ENCODE results near the gene LILRA1.
"Not testable (repeated sequence)": the region's sequence is repeated elsewhere in the genome, so short reads cannot be mapped to it uniquely, and the experiment has no call there.

Gene LILRA1

DNA sequence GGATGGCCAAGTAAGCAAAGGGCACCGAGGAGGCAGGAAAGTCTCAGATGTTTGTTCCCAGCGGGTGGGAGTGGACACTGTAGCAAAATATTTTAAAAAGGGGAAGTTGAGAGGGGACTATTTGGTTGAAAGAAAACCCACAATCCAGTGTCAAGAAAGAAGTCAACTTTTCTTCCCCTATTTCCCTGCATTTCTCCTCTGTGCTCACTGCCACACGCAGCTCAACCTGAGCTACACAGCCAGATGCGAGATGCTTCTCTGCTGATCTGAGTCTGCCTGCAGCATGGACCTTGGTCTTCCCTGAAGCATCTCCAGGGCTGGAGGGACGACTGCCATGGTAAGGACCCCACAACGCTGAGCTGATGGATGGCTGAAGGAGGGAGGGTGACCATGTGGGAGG lies at the start of gene LILRA1:
Gene LILRA1 (plus strand): TSS at position 188 of the 400 bp plus-strand sequence. CDS start 613 bp downstream, outside the sequence.
- DNase-seq = peak; percentile 38

DNA sequence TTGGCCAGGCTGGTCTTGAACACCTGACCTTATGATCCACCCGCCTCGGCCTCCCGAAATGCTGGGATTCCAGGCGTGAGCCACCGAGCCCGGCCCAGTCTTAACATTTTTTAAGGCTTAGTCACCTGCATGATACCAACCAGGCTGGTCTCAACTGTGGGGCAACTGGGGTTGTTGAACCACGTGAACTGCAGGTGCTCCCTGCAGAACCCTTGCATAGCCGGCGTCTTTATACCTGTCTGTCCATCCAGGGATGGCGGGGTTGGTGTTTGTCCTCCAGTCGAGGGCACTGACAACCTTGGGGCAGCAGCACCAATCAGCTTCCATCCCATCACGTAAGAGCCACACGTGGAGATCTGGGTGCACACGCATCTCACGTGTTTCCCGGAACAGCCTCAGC lies 44.6 kb upstream of the LILRA1 start:
- DNase-seq = no peak

DNA sequence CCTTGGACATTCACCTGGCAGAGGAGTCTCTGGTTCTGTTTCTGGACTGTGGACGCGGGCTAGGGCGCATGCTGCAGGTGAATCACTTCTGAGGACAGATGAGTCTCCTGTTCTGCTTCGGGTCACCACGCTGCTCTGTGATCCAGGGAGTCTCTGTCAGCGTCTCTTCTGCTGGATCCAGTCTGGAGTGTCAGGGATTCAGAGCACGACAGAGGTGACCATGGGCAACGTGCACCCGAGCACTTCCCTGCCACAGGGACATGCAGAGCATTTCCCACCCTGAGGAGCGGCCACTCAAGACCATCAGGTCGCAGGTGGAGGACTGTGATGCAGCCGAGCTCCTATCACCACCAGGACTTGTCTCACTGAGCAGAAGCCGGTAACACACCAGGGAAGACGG lies 44.2 kb upstream of the LILRA1 start:
- no peak for DNase-seq

- no peak for DNase-seq
Measured at GRCh38 chr19:54551293-54551692, 42.1 kb upstream of the LILRA1 start.

DNA sequence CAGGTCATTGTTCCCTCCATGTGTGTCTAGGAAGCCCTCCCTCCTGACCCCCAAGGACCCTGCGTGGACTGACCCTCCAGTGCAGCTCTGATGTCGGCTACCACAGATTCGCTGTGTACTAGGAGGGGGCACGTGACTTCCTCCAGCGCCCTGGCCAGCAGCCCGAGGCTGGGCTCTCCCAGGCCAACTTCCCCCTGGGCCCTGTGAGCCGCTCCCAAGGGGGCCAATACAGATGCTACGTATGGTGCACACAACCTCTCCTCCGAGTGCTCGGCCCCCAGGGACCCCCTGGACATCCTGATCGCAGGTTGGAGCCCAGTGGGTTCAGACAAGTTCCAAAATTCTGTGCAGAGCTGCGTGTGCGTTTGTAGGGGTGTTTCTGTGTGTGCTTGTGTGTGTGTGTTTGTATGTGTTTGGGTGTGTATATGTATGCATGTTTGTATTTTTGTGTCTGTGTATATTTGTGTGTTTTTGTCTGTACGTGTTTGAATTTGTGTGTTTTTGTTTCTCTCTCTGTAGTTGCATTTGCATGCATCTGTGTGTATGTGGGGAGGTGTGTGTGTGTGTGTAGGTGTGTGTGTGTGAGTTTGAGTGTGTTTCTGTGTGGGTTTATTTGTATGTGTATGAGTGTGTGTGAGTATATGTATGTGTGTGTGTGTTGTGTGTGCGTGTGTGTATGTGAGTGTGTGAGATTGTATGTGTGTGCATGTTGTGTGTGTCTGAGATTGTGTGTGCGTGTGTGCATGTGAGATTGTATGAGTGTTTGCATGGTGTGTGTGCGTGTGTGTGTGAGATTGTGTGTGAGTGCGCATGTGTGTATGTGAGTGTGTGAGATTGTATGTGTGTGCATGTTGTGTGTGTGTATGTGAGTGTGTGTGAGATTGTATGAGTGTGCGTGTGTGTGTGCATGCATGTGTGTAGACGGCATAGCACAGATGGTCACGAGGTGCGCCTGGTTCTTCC lies 41.2 kb upstream of the LILRA1 start:
- no peak for DNase-seq

- no peak for DNase-seq
Measured at GRCh38 chr19:54552913-54553310, 40.5 kb upstream of the LILRA1 start.

DNA sequence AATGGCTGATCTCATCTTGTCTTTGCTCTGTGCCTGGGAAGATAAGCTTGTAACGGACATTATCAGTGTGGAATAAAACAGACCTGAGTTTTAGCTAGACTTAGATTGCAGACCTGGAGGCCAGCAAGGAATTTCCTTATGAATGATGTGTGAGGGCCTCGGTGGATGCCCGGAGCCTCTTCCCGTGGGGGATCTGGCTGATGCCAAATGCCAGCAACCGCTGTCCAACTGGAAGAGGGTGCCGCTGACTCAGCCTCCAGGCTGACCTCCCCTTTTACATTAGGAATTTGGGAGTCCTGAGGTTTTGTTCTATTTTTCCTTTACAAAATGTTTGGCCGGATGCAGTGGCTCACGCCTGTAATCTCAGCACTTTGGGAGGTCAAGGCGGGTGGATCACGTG lies 39.4 kb upstream of the LILRA1 start:
- no peak for DNase-seq

DNA sequence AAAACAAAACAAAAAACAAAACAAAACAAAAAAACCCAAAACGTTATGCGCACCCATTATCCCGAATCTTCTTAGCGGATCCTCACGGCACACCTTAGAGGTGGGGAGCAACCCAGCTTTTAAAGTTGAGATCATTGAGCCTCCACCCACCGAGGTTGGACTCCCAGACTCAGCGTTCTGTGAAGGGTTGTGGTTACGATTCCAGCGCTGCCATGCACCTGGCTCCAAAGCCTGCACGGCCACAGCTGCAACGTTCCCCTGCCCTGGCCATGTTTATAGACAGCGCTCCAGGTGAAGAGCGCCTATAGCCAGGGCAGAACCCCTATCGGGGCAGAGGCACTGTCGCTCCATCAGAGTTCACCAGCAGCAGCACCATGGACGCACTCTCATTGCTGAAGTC lies 38.5 kb upstream of the LILRA1 start:
- DNase-seq = no peak

GRCh38 chr19:54556194-54556593 lies 37.2 kb upstream of the LILRA1 start:
- DNase-seq = no peak

DNA sequence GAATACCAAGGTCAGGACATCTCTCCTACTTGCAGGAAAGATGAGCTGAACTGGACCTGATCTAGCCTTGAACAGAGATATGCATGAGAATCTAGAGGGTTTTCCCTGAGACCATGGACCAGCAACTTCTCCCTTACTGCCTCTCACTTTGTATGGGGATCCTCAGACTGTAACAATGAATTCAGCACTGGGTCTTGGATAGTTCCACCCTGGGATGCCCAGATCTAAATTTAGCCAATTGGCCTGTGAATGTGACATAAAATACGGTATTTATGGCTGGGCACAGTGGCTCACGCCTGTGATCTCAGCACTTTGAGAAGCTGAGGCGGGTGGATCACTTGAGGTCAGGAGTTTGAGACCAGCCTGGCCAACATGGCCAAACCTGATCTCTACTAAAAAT lies 35.1 kb upstream of the LILRA1 start:
- DNase-seq = no peak

GRCh38 chr19:54560881-54561385 lies 32.5 kb upstream of the LILRA1 start:
- no peak for DNase-seq

DNA sequence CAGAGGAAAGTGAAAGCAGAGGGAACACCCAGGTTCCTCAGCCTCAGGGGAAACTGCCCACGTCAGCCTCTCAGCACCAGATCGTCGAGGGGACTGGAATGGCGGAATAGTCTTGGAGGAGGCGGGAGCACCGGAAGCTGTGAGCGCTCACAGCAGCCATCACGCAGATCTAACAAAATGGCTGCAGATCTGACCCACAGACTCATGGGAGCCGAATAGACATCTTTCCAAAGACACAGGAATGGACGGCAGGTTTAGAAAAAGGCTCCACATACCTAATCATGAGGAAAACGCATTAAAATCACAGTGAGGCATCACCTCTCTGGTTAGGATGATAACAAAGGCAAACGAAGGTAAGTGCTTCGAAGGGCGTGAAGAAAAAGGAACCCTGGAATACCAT lies 31.6 kb upstream of the LILRA1 start:
- no peak for DNase-seq

GRCh38 chr19:54563206-54563605 lies 30.2 kb upstream of the LILRA1 start:
- DNase-seq = not testable (repeated sequence)

GRCh38 chr19:54570316-54570715 lies 23.1 kb upstream of the LILRA1 start:
- DNase-seq = no peak

- peak; percentile 13 for DNase-seq
Measured at GRCh38 chr19:54571715-54572615, 21.5 kb upstream of the LILRA1 start.

DNA sequence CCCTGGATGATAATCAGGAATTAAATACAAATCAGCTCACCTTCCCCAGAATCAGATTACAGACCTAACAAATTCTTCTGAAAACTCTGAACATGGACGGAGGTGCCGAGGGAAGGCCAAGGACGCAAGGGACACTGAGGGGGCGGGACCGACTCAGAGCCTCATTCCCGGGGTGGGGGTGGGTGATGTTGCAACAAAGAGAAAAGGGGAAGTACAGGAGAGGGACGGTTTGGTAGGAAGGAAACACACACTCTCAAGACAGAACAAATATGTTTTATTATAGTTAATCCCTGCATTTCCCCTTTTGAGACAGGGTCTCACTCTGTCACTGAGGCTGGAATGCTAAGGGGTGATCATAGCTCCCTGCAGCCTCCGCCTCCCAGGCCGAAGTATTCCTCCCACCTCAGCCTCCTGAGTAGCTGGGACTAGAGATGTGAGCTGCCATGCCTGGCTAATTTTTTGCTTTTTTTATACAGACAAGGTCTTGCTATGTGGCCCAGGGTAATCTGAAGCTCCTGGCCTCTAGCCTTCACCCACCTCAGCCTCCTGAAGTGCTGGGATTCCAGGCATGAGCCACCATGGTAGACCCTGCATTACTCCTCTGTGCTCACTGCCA lies 20.6 kb upstream of the LILRA1 start:
- peak; percentile 67 for DNase-seq

- DNase-seq = peak; percentile 35
Measured at GRCh38 chr19:54573330-54573872, 20.0 kb upstream of the LILRA1 start, which contains the start of gene LILRA2. Gene LILRA2 (plus strand): TSS chr19:54573790. CDS start chr19:54573879, 89 bp downstream.

DNA sequence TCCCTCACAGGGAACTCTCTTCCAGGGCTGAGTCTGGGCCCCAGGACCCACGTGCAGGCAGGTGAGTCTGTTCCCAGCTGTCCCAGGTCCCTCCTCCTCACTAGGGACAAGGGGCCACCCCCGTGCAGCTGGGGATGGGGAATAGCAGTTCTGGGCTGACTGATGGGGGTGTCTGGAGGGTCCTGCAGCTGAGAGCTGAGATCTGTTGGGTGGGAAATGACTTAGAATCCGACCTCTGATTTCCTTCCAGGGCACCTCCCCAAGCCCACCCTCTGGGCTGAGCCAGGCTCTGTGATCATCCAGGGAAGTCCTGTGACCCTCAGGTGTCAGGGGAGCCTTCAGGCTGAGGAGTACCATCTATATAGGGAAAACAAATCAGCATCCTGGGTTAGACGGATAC lies 19.4 kb upstream of the LILRA1 start:
- DNase-seq = no peak

DNA sequence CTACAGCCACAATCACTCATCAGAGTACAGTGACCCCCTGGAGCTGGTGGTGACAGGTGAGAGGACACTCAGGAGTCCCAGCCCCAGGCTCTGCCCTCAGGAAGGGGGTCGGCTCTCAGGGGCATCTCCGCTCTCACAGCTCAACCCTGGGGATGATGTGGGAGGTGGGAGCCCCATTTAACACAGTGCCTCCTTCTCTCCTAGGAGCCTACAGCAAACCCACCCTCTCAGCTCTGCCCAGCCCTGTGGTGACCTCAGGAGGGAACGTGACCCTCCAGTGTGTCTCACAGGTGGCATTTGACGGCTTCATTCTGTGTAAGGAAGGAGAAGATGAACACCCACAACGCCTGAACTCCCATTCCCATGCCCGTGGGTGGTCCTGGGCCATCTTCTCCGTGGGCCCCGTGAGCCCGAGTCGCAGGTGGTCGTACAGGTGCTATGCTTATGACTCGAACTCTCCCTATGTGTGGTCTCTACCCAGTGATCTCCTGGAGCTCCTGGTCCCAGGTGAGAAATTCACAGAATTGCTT lies 18.8 kb upstream of the LILRA1 start:
- no peak for DNase-seq

GRCh38 chr19:54575205-54575604 lies 18.2 kb upstream of the LILRA1 start:
- DNase-seq = not testable (repeated sequence)

DNA sequence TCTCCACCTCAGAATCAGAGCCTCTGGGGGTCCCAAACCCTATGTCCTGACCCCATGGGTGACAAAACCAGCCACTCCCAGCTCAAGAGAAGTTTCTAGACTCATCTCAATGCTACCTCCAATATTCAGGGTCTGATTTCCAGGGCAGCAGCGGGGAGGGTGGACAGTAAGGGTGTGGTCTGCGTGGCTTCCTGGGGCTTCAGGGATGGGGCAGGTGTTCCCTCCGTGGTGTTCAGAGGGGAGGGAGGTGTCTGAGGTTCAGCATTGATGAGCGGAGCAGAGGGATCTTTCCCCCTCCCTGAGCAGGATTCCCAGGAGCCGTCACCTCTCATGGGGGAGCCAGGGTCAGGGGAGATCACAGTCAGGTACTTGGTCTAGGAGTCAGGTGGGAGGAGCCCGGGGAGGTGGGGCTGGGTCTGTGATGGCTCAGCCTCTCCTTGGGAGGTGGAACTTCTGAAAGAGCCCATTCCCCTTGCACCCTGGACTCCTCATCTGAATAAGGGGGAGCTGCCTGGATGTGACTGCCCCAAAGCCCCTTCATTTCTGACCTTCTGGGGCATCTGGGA lies 16.9 kb upstream of the LILRA1 start:
- DNase-seq = no peak

GRCh38 chr19:54577334-54577733 lies 16.1 kb upstream of the LILRA1 start:
- DNase-seq = no peak
